ENCODE results near the gene SUSD5. TPM values are rescaled to one million over a fixed set of nuclear protein-coding genes. Genes with fewer than 3 reads are reported as not detected.

SUSD5 gene
- total and polyA plus RNA-seq, 2 experiments from 2014 or later: 2.3 to 2.4 TPM

DNA sequence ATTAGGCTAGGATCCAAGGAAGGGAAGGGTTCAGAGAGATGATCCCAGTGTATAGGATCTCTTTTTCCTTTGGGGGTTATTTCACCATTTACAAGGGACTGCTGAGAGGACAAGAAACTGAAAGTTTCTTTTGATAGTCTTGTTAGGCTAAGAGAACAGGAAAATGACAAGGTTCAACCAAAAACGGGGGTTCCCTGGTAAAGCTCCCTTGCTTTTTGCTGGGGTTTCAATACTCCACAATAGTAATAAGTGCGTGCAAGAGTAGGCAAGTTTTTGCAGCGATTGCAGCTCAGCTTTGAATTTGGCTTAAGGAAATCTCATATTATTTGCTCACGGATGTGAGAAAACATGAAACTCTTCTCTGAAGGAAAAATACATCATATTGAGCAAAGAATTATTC lies 18.8 kb upstream of the SUSD5 start:
- H3K4me1 ChIP-seq (ENCODE audit: insufficient read depth): peaks cover 5% of the 10 kb centered on the region
- H3K9me2 ChIP-seq (replicated peaks; ENCODE audit: insufficient read depth): no peaks in the 10 kb centered on the region
- H4K20me1 ChIP-seq (ENCODE audit: insufficient read depth, poor library complexity, severe bottlenecking): no peaks in the 10 kb centered on the region
- 88% methylated on average over 4 of the region's 4 CpGs for WGBS (ENCODE audit: low lambda C conversion rate, missing lambda C conversion rate)
- no peak overlapping the region for H2AFZ ChIP-seq
- H3K27ac ChIP-seq: no peak overlapping the region
- no peak overlapping the region for H3K4me3 ChIP-seq
- no peak overlapping the region for H3K4me2 ChIP-seq
- TF ChIP-seq EZH2 (IDR thresholded peaks at IDR 0.05; ENCODE audit: borderline replicate concordance) (no peak), EZH2phosphoT487 (IDR thresholded peaks at IDR 0.05; ENCODE audit: low read depth, severe bottlenecking, unreplicated experiment) (no peak)
- TF ChIP-seq, protein P1, sequence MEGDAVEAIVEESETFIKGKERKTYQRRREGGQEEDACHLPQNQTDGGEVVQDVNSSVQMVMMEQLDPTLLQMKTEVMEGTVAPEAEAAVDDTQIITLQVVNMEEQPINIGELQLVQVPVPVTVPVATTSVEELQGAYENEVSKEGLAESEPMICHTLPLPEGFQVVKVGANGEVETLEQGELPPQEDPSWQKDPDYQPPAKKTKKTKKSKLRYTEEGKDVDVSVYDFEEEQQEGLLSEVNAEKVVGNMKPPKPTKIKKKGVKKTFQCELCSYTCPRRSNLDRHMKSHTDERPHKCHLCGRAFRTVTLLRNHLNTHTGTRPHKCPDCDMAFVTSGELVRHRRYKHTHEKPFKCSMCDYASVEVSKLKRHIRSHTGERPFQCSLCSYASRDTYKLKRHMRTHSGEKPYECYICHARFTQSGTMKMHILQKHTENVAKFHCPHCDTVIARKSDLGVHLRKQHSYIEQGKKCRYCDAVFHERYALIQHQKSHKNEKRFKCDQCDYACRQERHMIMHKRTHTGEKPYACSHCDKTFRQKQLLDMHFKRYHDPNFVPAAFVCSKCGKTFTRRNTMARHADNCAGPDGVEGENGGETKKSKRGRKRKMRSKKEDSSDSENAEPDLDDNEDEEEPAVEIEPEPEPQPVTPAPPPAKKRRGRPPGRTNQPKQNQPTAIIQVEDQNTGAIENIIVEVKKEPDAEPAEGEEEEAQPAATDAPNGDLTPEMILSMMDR (IDR thresholded peaks at IDR 0.05; ENCODE audit: poor library complexity): no peak
- no peaks in the 10 kb centered on the region for H3K79me2 ChIP-seq
- H3K27me3 ChIP-seq: no peaks in the 10 kb centered on the region
- no peaks in the 10 kb centered on the region for H3K9me3 ChIP-seq (ENCODE audit: low read depth)
- no peaks in the 10 kb centered on the region for H3K36me3 ChIP-seq (replicated peaks; ENCODE audit: insufficient read depth, low read depth)
- no peak for DNase-seq (ENCODE audit: low spot score)

GRCh38 chr3:33236005-33236404 lies 17.4 kb upstream of the SUSD5 start:
- H4K20me1 ChIP-seq (ENCODE audit: insufficient read depth, poor library complexity, severe bottlenecking): no peaks in the 10 kb centered on the region
- H3K27ac ChIP-seq: no peak overlapping the region
- no peaks in the 10 kb centered on the region for H3K36me3 ChIP-seq (replicated peaks; ENCODE audit: insufficient read depth, low read depth)
- H3K4me2 ChIP-seq: no peak overlapping the region
- no peak for DNase-seq (ENCODE audit: low spot score)
- TF ChIP-seq, protein P1 (IDR thresholded peaks at IDR 0.05; ENCODE audit: poor library complexity): no peak
- TF ChIP-seq EZH2 (IDR thresholded peaks at IDR 0.05; ENCODE audit: borderline replicate concordance) (no peak), EZH2phosphoT487 (IDR thresholded peaks at IDR 0.05; ENCODE audit: low read depth, severe bottlenecking, unreplicated experiment) (no peak)
- no peaks in the 10 kb centered on the region for H3K9me2 ChIP-seq (replicated peaks; ENCODE audit: insufficient read depth)
- WGBS (ENCODE audit: low lambda C conversion rate, missing lambda C conversion rate): 26% methylated on average over 2 of the region's 2 CpGs
- H3K4me1 ChIP-seq (ENCODE audit: insufficient read depth): peaks cover 5% of the 10 kb centered on the region
- no peak overlapping the region for H3K4me3 ChIP-seq
- H3K79me2 ChIP-seq: no peaks in the 10 kb centered on the region
- no peak overlapping the region for H2AFZ ChIP-seq
- H3K9me3 ChIP-seq (ENCODE audit: low read depth): no peaks in the 10 kb centered on the region
- H3K27me3 ChIP-seq: no peaks in the 10 kb centered on the region

DNA sequence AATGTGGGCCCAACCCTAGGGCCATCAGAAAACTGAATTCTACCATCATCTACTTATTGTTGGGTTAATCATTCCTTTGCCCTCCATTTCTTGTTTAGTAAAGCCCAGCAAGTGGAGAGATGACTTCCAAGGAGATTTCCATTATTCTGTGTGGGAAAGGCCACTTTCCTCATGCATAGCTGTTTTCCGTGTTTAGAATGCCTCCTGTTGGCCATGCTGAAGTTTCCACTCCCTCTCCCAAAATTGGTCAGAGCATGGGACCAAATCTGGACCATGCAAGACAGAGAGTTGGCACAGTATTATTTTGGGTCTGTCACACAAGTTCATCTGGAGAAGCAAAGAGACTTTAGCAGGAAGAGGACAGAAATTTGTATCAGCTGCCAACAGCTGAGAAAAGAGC lies 15.3 kb upstream of the SUSD5 start:
- no peaks in the 10 kb centered on the region for H3K27me3 ChIP-seq
- H2AFZ ChIP-seq: no peak overlapping the region
- peaks cover 5% of the 10 kb centered on the region for H3K4me1 ChIP-seq (ENCODE audit: insufficient read depth)
- no peaks in the 10 kb centered on the region for H3K9me3 ChIP-seq (ENCODE audit: low read depth)
- H4K20me1 ChIP-seq (ENCODE audit: insufficient read depth, poor library complexity, severe bottlenecking): no peaks in the 10 kb centered on the region
- TF ChIP-seq, protein P1 (IDR thresholded peaks at IDR 0.05; ENCODE audit: poor library complexity): no peak
- no peak overlapping the region for H3K4me3 ChIP-seq
- no peak overlapping the region for H3K27ac ChIP-seq
- 90% methylated on average over 1 of the region's 1 CpG for WGBS (ENCODE audit: low lambda C conversion rate, missing lambda C conversion rate)
- H3K4me2 ChIP-seq: no peak overlapping the region
- H3K36me3 ChIP-seq (replicated peaks; ENCODE audit: insufficient read depth, low read depth): no peaks in the 10 kb centered on the region
- no peak for DNase-seq (ENCODE audit: low spot score)
- no peaks in the 10 kb centered on the region for H3K79me2 ChIP-seq
- no peaks in the 10 kb centered on the region for H3K9me2 ChIP-seq (replicated peaks; ENCODE audit: insufficient read depth)
